Measurements from ENCODE around the gene FAM114A1.
"Not testable (repeated sequence)": the region's sequence is repeated elsewhere in the genome, so short reads cannot be mapped to it uniquely, and the experiment has no call there.

Gene FAM114A1

GRCh38 chr4:38957893-38958292, 90.3 kb downstream of the FAM114A1 start:
- no peak overlapping the region for H3K4me3 ChIP-seq (ENCODE audit: low read depth, low read length)
- TF ChIP-seq CTCF (IDR thresholded peaks at IDR 0.05; ENCODE audit: borderline replicate concordance, insufficient read depth, low read depth, low read length), result no peak

GRCh38 chr4:38958453-38959190, 91.0 kb downstream of the FAM114A1 start:
- TF ChIP-seq CTCF (IDR thresholded peaks at IDR 0.05; ENCODE audit: borderline replicate concordance, insufficient read depth, low read depth, low read length), result no peak
- H3K4me3 ChIP-seq (ENCODE audit: low read depth, low read length), result no peak overlapping the region

- not testable (repeated sequence) for H3K4me3 ChIP-seq (ENCODE audit: low read depth, low read length)
Measured at GRCh38 chr4:38959248-38959647, 91.6 kb downstream of the FAM114A1 start.

- no peak overlapping the region for H3K4me3 ChIP-seq (ENCODE audit: low read depth, low read length)
- TF ChIP-seq CTCF (IDR thresholded peaks at IDR 0.05; ENCODE audit: borderline replicate concordance, insufficient read depth, low read depth, low read length), result no peak
Measured at GRCh38 chr4:38964942-38965775, 97.6 kb downstream of the FAM114A1 start.

GRCh38 chr4:38965866-38966265, 98.3 kb downstream of the FAM114A1 start:
- TF ChIP-seq CTCF (IDR thresholded peaks at IDR 0.05; ENCODE audit: borderline replicate concordance, insufficient read depth, low read depth, low read length), result no peak
- no peak overlapping the region for H3K4me3 ChIP-seq (ENCODE audit: low read depth, low read length)

GRCh38 chr4:38967260-38968095, 99.9 kb downstream of the FAM114A1 start:
- no peak for TF ChIP-seq CTCF (IDR thresholded peaks at IDR 0.05; ENCODE audit: borderline replicate concordance, insufficient read depth, low read depth, low read length)

GRCh38 chr4:38968668-38969067, 101.1 kb downstream of the FAM114A1 start:
- no peak for TF ChIP-seq CTCF (IDR thresholded peaks at IDR 0.05; ENCODE audit: borderline replicate concordance, insufficient read depth, low read depth, low read length)
- no peak overlapping the region for H3K4me3 ChIP-seq (ENCODE audit: low read depth, low read length)

More at GRCh38 chr4:38967260-38968095, 99.9 kb downstream of the FAM114A1 start:
- H3K4me3 ChIP-seq (ENCODE audit: low read depth, low read length), result no peak overlapping the region
